Stomach (tissue), 4 donors: ENCODE results near the gene SHLD2.
"Not testable (repeated sequence)": the region's sequence is repeated elsewhere in the genome, so short reads cannot be mapped to it uniquely, and the experiment has no call there.

Source experiments
- CTCF ChIP-seq, 7 experiments: fragments of 450-650 bp in 4 of 7; fragments of 200-600 bp in 3 of 7; sonication (generic) in 3 of 7; IDR thresholded peaks; one replicate each; pipeline ENCODE4 v1.5.1; 2016 to 2019; ENCODE audit warnings: antibody characterized with exemption in 7 of 7, control low read depth in 2 of 7, mild to moderate bottlenecking in 1 of 7
- POLR2A ChIP-seq, 4 donors: fragments of 450-650 bp; IDR thresholded peaks; one replicate each; pipeline ENCODE4 v1.6.1; 2016; ENCODE audit warnings: antibody characterized with exemption in 4 of 4, control low read depth in 2 of 4, mild to moderate bottlenecking in 1 of 4, moderate library complexity in 1 of 4

GRCh38 chr10:87213150-87213765, 118.3 kb downstream of the SHLD2 start:
- not testable (repeated sequence) for TF ChIP-seq CTCF, POLR2A (IDR thresholded peaks at IDR 0.05)
